ENCODE data around the gene RBMY1D.

GRCh38 chrY:21845481-21845880, 48.8 kb downstream of the RBMY1D start:
- TF ChIP-seq, protein P1, sequence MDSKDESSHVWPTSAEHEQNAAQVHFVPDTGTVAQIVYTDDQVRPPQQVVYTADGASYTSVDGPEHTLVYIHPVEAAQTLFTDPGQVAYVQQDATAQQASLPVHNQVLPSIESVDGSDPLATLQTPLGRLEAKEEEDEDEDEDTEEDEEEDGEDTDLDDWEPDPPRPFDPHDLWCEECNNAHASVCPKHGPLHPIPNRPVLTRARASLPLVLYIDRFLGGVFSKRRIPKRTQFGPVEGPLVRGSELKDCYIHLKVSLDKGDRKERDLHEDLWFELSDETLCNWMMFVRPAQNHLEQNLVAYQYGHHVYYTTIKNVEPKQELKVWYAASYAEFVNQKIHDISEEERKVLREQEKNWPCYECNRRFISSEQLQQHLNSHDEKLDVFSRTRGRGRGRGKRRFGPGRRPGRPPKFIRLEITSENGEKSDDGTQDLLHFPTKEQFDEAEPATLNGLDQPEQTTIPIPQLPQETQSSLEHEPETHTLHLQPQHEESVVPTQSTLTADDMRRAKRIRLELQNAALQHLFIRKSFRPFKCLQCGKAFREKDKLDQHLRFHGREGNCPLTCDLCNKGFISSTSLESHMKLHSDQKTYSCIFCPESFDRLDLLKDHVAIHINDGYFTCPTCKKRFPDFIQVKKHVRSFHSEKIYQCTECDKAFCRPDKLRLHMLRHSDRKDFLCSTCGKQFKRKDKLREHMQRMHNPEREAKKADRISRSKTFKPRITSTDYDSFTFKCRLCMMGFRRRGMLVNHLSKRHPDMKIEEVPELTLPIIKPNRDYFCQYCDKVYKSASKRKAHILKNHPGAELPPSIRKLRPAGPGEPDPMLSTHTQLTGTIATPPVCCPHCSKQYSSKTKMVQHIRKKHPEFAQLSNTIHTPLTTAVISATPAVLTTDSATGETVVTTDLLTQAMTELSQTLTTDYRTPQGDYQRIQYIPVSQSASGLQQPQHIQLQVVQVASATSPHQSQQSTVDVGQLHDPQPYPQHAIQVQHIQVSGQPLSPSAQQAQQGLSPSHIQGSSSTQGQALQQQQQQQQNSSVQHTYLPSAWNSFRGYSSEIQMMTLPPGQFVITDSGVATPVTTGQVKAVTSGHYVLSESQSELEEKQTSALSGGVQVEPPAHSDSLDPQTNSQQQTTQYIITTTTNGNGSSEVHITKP (CRISPR knock-in tag; IDR thresholded peaks at IDR 0.05; ENCODE audit: low read depth) = no peak
- no peak for TF ChIP-seq FOXO4 (CRISPR knock-in tag; conservative IDR thresholded peaks at IDR 0.05)
- no peak for TF ChIP-seq ZNF619 (CRISPR knock-in tag; IDR thresholded peaks at IDR 0.05)
- TF ChIP-seq HNRNPK (IDR thresholded peaks at IDR 0.05; ENCODE audit: low read depth, low read length, poor library complexity, severe bottlenecking) = no peak
- TF ChIP-seq, protein P2, sequence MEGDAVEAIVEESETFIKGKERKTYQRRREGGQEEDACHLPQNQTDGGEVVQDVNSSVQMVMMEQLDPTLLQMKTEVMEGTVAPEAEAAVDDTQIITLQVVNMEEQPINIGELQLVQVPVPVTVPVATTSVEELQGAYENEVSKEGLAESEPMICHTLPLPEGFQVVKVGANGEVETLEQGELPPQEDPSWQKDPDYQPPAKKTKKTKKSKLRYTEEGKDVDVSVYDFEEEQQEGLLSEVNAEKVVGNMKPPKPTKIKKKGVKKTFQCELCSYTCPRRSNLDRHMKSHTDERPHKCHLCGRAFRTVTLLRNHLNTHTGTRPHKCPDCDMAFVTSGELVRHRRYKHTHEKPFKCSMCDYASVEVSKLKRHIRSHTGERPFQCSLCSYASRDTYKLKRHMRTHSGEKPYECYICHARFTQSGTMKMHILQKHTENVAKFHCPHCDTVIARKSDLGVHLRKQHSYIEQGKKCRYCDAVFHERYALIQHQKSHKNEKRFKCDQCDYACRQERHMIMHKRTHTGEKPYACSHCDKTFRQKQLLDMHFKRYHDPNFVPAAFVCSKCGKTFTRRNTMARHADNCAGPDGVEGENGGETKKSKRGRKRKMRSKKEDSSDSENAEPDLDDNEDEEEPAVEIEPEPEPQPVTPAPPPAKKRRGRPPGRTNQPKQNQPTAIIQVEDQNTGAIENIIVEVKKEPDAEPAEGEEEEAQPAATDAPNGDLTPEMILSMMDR (CRISPR knock-in tag; IDR thresholded peaks at IDR 0.05) = no peak
- no peak for TF ChIP-seq POLR2A (IDR thresholded peaks at IDR 0.05; ENCODE audit: insufficient read depth in 1 of 2, low read depth in 2 of 2, low read length in 2 of 2)
- no peak for TF ChIP-seq ZNF724P (CRISPR knock-in tag; IDR thresholded peaks at IDR 0.05; ENCODE audit: borderline replicate concordance)
- TF ChIP-seq E2F5 (CRISPR knock-in tag; conservative IDR thresholded peaks at IDR 0.05) = no peak
- no peak for TF ChIP-seq TCF7L2 (IDR thresholded peaks at IDR 0.05; ENCODE audit: low read depth, low read length)

All from HepG2 (cell line).